ENCODE data around the gene TRIM74. TPM values are rescaled to one million over a fixed set of nuclear protein-coding genes. Genes with fewer than 3 reads are reported as not detected.
"Not testable (repeated sequence)": the region's sequence is repeated elsewhere in the genome, so short reads cannot be mapped to it uniquely, and the experiment has no call there.

Gene TRIM74
- total RNA-seq, 2 experiments from 2014 or later = 0.35 TPM; not detected in 1

DNA sequence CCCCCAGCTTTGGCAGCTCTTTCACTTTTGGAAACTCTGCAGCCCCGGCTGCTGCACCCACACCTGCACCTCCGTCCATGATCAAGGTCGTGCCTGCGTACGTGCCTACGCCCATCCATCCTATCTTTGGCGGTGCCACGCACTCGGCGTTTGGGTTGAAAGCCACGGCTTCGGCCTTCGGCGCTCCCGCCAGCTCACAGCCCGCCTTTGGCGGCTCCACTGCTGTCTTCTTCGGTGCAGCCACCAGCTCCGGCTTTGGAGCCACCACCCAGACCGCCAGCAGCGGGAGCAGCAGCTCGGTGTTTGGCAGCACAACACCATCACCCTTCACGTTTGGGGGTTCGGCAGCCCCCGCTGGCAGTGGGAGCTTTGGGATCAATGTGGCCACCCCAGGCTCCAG is 26.3 kb downstream of the TRIM74 start:
- H3K4me1 Mint-ChIP-seq, H3K36me3 Mint-ChIP-seq, H3K4me3 Mint-ChIP-seq, H3K9me3 Mint-ChIP-seq, H3K27ac Mint-ChIP-seq, DNase-seq, H3K27me3 Mint-ChIP-seq: not testable (repeated sequence)

GRCh38 chr7:72942022-72942705 is 27.1 kb downstream of the TRIM74 start:
- not testable (repeated sequence) for DNase-seq, H3K27ac Mint-ChIP-seq, H3K36me3 Mint-ChIP-seq, H3K4me1 Mint-ChIP-seq, H3K4me3 Mint-ChIP-seq, H3K9me3 Mint-ChIP-seq, H3K27me3 Mint-ChIP-seq

DNA sequence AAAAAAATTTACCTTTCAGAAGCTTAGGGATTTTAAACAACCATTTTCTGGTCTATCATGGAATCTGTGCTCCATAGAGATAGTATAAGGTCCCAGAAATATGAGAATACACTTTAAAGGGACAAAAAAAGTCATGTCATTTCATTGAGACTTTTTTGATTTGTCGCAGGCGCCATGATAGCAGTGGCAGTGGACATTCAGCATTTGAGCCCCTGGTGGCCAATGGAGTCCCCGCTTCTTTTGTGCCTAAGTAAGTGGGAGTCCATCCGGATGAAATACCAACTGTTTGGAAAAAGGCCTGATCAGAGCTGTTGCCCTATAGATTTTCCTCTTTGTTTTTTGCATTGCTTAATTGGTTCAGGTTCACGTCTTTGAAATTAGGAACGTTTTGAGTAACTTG is 41.0 kb downstream of the TRIM74 start:
- not testable (repeated sequence) for H3K9me3 Mint-ChIP-seq, H3K4me3 Mint-ChIP-seq, H3K27me3 Mint-ChIP-seq, H3K27ac Mint-ChIP-seq, DNase-seq
- Mint-ChIP-seq H3K4me1 (peaks cover 23% of the 10 kb centered on the region), H3K36me3 (peaks cover 35% of the 10 kb centered on the region)

- not testable (repeated sequence) for H3K4me3 Mint-ChIP-seq, H3K27me3 Mint-ChIP-seq, H3K9me3 Mint-ChIP-seq, DNase-seq
- Mint-ChIP-seq H3K27ac (peak overlapping the region; percentile 29), H3K36me3 (peaks cover 35% of the 10 kb centered on the region), H3K4me1 (peaks cover 23% of the 10 kb centered on the region)
Observed at GRCh38 chr7:72927791-72928190, 41.5 kb downstream of the TRIM74 start.

- Mint-ChIP-seq H3K9me3 (no peaks in the 10 kb centered on the region), H3K27ac (peak overlapping the region; percentile 95), H3K4me1 (peaks cover 26% of the 10 kb centered on the region), H3K36me3 (peaks cover 33% of the 10 kb centered on the region), H3K4me3 (peak overlapping the region; percentile 97), H3K27me3 (no peaks in the 10 kb centered on the region)
- no peak for DNase-seq
Observed at GRCh38 chr7:72925546-72926120, 43.6 kb downstream of the TRIM74 start.

- Mint-ChIP-seq H3K27ac (peak within 1 kb of the TSS; percentile 100), H3K9me3 (no peaks in the 10 kb centered on the region), H3K27me3 (no peaks in the 10 kb centered on the region), H3K4me3 (peak within 1 kb of the TSS; percentile 100), H3K4me1 (peaks cover 26% of the 10 kb centered on the region), H3K36me3 (peaks cover 31% of the 10 kb centered on the region)
- DNase-seq = peak; percentile 86
Observed at GRCh38 chr7:72924733-72925545, 44.3 kb downstream of the TRIM74 start, which contains the start of gene POM121. Gene POM121 (plus strand): TSS chr7:72925095. CDS start chr7:72925122, 27 bp downstream.

DNA sequence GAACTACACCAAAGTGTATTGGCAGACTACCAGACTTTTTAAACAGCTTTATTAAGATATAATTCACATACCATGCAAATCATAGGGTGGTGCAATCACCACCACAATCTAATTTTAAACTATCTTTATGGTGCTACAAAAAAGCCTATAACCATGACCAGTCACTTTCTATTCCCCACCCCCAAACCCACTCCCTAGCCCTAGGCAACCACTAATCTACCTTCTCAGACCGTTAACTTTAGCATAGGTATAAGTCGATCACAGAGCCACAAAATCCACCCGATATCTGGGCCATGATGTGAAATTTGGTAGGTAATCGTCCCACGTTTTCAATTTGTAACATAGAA is 44.9 kb downstream of the TRIM74 start:
- H3K9me3 Mint-ChIP-seq = no peaks in the 10 kb centered on the region
- no peaks in the 10 kb centered on the region for H3K27me3 Mint-ChIP-seq
- H3K27ac Mint-ChIP-seq = peak overlapping the region; percentile 100
- no peak for DNase-seq
- H3K4me3 Mint-ChIP-seq = peak overlapping the region; percentile 100
- H3K36me3 Mint-ChIP-seq = peaks cover 32% of the 10 kb centered on the region
- peaks cover 27% of the 10 kb centered on the region for H3K4me1 Mint-ChIP-seq

- Mint-ChIP-seq H3K4me3 (no peak overlapping the region), H3K27ac (no peak overlapping the region), H3K27me3 (no peaks in the 10 kb centered on the region), H3K36me3 (peaks cover 15% of the 10 kb centered on the region), H3K9me3 (no peaks in the 10 kb centered on the region), H3K4me1 (peaks cover 20% of the 10 kb centered on the region)
- DNase-seq = no peak
Observed at GRCh38 chr7:72919256-72919775, 50.0 kb downstream of the TRIM74 start.

DNA sequence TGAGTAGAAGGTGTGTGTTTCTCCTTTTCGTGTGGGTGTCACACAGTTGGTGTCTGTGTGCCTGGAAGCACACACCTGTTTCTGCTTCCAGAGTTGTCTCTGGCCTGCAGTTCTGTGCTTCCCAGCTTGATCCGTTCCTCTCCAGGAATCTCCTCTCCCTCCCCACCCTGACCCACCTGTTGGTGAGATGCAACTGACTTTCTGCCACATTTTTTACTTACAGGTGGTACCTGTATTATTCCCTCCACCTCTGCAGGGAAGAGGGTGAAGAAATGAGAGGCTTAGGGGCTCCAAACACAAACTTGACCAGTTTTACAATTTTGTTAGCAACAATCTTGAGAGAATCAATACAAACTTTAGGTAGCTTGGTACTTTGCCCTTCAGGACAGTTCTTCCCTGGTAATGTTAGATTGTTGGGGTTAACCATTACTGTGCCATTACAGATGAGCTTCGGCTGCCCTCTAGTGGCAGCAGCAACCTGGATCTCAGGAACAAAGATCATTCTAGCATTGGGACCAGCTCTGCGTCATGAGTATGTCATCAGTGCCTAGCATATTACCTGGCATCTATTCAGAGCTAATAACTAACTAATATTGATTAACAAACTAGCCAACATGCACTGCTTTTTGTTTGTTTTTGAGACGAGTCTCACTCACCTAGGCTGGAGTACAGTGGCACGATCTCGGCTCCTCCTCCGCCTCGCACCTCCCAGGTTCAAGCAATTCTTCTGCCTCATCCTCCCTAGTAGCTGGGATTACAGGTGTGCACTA is 54.3 kb downstream of the TRIM74 start:
- peaks cover 23% of the 10 kb centered on the region for H3K4me1 Mint-ChIP-seq
- peaks cover 11% of the 10 kb centered on the region for H3K36me3 Mint-ChIP-seq
- DNase-seq = peak; percentile 44
- H3K9me3 Mint-ChIP-seq, H3K27me3 Mint-ChIP-seq, H3K4me3 Mint-ChIP-seq, H3K27ac Mint-ChIP-seq: not testable (repeated sequence)

GRCh38 chr7:72913750-72914149 is 55.5 kb downstream of the TRIM74 start:
- not testable (repeated sequence) for DNase-seq, H3K4me3 Mint-ChIP-seq, H3K36me3 Mint-ChIP-seq, H3K9me3 Mint-ChIP-seq, H3K27me3 Mint-ChIP-seq
- H3K27ac Mint-ChIP-seq = peak overlapping the region; percentile 27
- peaks cover 24% of the 10 kb centered on the region for H3K4me1 Mint-ChIP-seq

DNA sequence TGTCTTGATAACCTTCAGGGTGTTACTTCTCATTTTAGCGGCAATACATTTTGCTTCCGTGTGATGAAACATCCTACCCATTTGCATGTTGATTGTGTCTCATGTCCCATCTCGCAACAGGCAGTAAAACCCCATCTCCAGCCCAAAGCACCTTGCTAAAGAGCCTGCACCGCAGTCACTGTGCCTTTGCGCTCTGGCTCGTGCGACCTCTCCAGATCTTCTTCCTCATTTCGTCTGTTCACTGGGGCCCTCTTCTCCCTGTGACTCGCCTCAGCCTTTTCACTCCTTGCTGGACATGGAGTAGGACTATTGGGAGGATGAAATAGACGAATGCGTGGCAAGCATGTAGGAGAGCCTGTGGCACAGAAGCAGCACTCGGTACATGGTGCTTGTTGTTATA is 57.9 kb downstream of the TRIM74 start:
- DNase-seq, H3K9me3 Mint-ChIP-seq, H3K27me3 Mint-ChIP-seq, H3K4me3 Mint-ChIP-seq, H3K27ac Mint-ChIP-seq: not testable (repeated sequence)
- Mint-ChIP-seq H3K4me1 (peaks cover 22% of the 10 kb centered on the region), H3K36me3 (peaks cover 13% of the 10 kb centered on the region)

Other genes starting within 250 kb of the TRIM74 start
- 1 to 10 TPM; 3.7 to 3.8 TPM for gene TYW1B, start 141.3 kb downstream of the TRIM74 start, total RNA-seq
- gene POM121, start 44.4 kb downstream of the TRIM74 start, total RNA-seq = 10 to 100 TPM; 82.5 to 86.6 TPM
- gene SPDYE8, start 60.3 kb upstream of the TRIM74 start, total RNA-seq = not detected
- gene SPDYE11, start 88.4 kb upstream of the TRIM74 start, total RNA-seq = not detected
- not detected for gene SPDYE9, start 116.6 kb upstream of the TRIM74 start, total RNA-seq